CD4-positive, alpha-beta T cell (primary cell): ENCODE results near the gene RABEP2. TPM values are rescaled to one million over a fixed set of nuclear protein-coding genes. Genes with fewer than 3 reads are reported as not detected.
"Not testable (repeated sequence)": the region's sequence is repeated elsewhere in the genome, so short reads cannot be mapped to it uniquely, and the experiment has no call there.

Experiments used
- ATAC-seq: fragments of 200-7000 bp; cut with Tn5 transposase; one replicate; pipeline ENCODE4 v1.10.0; 2022; ENCODE audit warnings: mild to moderate bottlenecking; ENCODE audit not compliant: poor library complexity
- CTCF ChIA-PET: fragments of 350-600 bp; sonication (Branson Sonifier 250); formaldehyde crosslinking; loops from one replicate; lab custom pipeline; 2021; ENCODE audit warnings: antibody characterized with exemption, inconsistent platforms; lab: Charles Lee
- POLR2A ChIA-PET: fragments of 350-600 bp; sonication (Branson Sonifier 250); formaldehyde crosslinking; loops from one replicate; lab custom pipeline; 2021; ENCODE audit warnings: antibody characterized with exemption, inconsistent platforms; lab: Charles Lee
- DNase-seq, 14 experiments: peaks; one replicate each; pipeline ENCODE4 v3.0.0-alpha.2; 2013 to 2020; ENCODE audit warnings: mixed read lengths in 2 of 14
- H3K27ac ChIP-seq, 2 donors: one replicate each; pipeline versions ENCODE4 v1.5.1 to v1.7.0; 2013; ENCODE audit warnings: low read length in 2 of 2, low read depth in 1 of 2, mild to moderate bottlenecking in 1 of 2
- H3K27me3 ChIP-seq, 2 experiments: 1 replicate in 1 of 2; 2 replicates in 1 of 2; pipeline versions ENCODE4 v1.6.1 to v1.7.0; 2013; ENCODE audit warnings: low read length in 2 of 2, control low read depth in 1 of 2, mild to moderate bottlenecking in 1 of 2, moderate library complexity in 1 of 2; ENCODE audit not compliant: insufficient read depth in 2 of 2, control insufficient read depth in 1 of 2
- H3K36me3 ChIP-seq: one replicate; pipeline ENCODE4 v1.6.1; 2013; ENCODE audit warnings: low read length, control low read depth; ENCODE audit not compliant: insufficient read depth
- H3K4me1 ChIP-seq: one replicate; pipeline ENCODE4 v1.6.1; 2013; ENCODE audit warnings: low read length, control low read depth; ENCODE audit not compliant: insufficient read depth
- H3K4me3 ChIP-seq: one replicate; pipeline ENCODE4 v1.5.1; 2013; ENCODE audit warnings: mild to moderate bottlenecking, low read length, moderate library complexity
- H3K9me3 ChIP-seq, 2 experiments: 1 replicate in 1 of 2; 2 replicates in 1 of 2; pipeline versions ENCODE4 v1.6.1 to v1.7.0; 2013; ENCODE audit warnings: low read length in 2 of 2, mild to moderate bottlenecking in 2 of 2, control low read depth in 1 of 2, moderate library complexity in 1 of 2; ENCODE audit not compliant: control insufficient read depth in 1 of 2, insufficient read depth in 1 of 2
- H3K27ac Mint-ChIP-seq: one replicate; pipeline ENCODE4 v1.8.0; 2020; ENCODE audit warnings: mixed read lengths
- H3K27me3 Mint-ChIP-seq: one replicate; pipeline ENCODE4 v1.8.0; 2021; ENCODE audit warnings: mixed read lengths
- H3K36me3 Mint-ChIP-seq: one replicate; pipeline ENCODE4 v1.8.0; 2021; ENCODE audit warnings: low read depth, mixed read lengths
- H3K4me1 Mint-ChIP-seq: one replicate; pipeline ENCODE4 v1.8.0; 2021; ENCODE audit warnings: low read depth, mixed read lengths
- H3K4me3 Mint-ChIP-seq: one replicate; pipeline ENCODE4 v1.8.0; 2020; ENCODE audit warnings: mild to moderate bottlenecking, mixed read lengths
- H3K9me3 Mint-ChIP-seq: one replicate; pipeline ENCODE4 v1.8.0; 2020; ENCODE audit warnings: mixed read lengths
- CTCF ChIP-seq: fragments of 200-600 bp; IDR thresholded peaks from one replicate; pipeline ENCODE4 v1.8.0; 2022; ENCODE audit warnings: antibody characterized with exemption, mild to moderate bottlenecking
- intact Hi-C, 2 experiments: fragments of 100-400 bp; cut with DNase I in 1 of 2; cut with micrococcal nuclease in 1 of 2; formaldehyde crosslinking; loops; one replicate each; pipeline versions ENCODE4 v1.15.1 to v1.9.0; 2023 to 2025; cut with DNase I, micrococcal nuclease
- total RNA-seq, 174 experiments: library from RNA in 2 of 174; stranded (reverse) in 2 of 174; gene quantifications; one replicate each; pipeline ENCODE4 v1.2.3 and lab custom pipeline; 2021 to 2026

RABEP2 gene
- total RNA-seq, 2 experiments from 2014 or later: 23.3 to 23.4 TPM

GRCh38 chr16:28895609-28896008 lies 29.4 kb downstream of the RABEP2 start:
- ChIA-PET CTCF (no interaction called here), POLR2A (no interaction called here)
- DNase-seq (no peak), ATAC-seq (no peak)
- Histone ChIP-seq H3K4me3 (no peak overlapping the region), H3K27me3 (no peaks in the 10 kb centered on the region), H3K36me3 (no peaks in the 10 kb centered on the region), H3K9me3 (no peaks in the 10 kb centered on the region), H3K27ac (no peak overlapping the region), H3K4me1 (no peaks in the 10 kb centered on the region)
- intact Hi-C loops: no loop called here
- H3K27ac Mint-ChIP-seq: no peak overlapping the region
- H3K9me3 Mint-ChIP-seq: no peaks in the 10 kb centered on the region
- no peaks in the 10 kb centered on the region for H3K4me1 Mint-ChIP-seq
- no peak for TF ChIP-seq CTCF
- no peak overlapping the region for H3K4me3 Mint-ChIP-seq
- no peaks in the 10 kb centered on the region for H3K27me3 Mint-ChIP-seq
- H3K36me3 Mint-ChIP-seq: no peaks in the 10 kb centered on the region

GRCh38 chr16:28893291-28893690 lies 31.7 kb downstream of the RABEP2 start:
- Mint-ChIP-seq H3K27me3 (no peaks in the 10 kb centered on the region), H3K4me3 (no peak overlapping the region), H3K36me3 (no peaks in the 10 kb centered on the region), H3K4me1 (no peaks in the 10 kb centered on the region), H3K27ac (no peak overlapping the region), H3K9me3 (no peaks in the 10 kb centered on the region)
- intact Hi-C loops: no loop called here
- CTCF ChIA-PET: no interaction called here
- Histone ChIP-seq H3K4me3 (no peak overlapping the region), H3K27me3 (no peaks in the 10 kb centered on the region), H3K9me3 (no peaks in the 10 kb centered on the region), H3K27ac (no peak overlapping the region), H3K36me3 (no peaks in the 10 kb centered on the region), H3K4me1 (no peaks in the 10 kb centered on the region)
- POLR2A ChIA-PET: no interaction called here
- ATAC-seq: no peak
- no peak for DNase-seq
- TF ChIP-seq CTCF: no peak

- H3K4me1 Mint-ChIP-seq: no peaks in the 10 kb centered on the region
- H3K4me3 Mint-ChIP-seq: no peak overlapping the region
- no peak overlapping the region for H3K27ac Mint-ChIP-seq
- no peak overlapping the region for H3K4me3 ChIP-seq
- intact Hi-C loops: no loop called here
- no peak overlapping the region for H3K27ac ChIP-seq
- ATAC-seq (no peak), DNase-seq (no peak)
- H3K36me3 ChIP-seq: no peaks in the 10 kb centered on the region
- TF ChIP-seq CTCF: no peak
- CTCF ChIA-PET: no interaction called here
- H3K36me3 Mint-ChIP-seq: no peaks in the 10 kb centered on the region
- no peaks in the 10 kb centered on the region for H3K27me3 ChIP-seq
- no peaks in the 10 kb centered on the region for H3K27me3 Mint-ChIP-seq
- H3K9me3 ChIP-seq: no peaks in the 10 kb centered on the region
- no peaks in the 10 kb centered on the region for H3K9me3 Mint-ChIP-seq
- POLR2A ChIA-PET: no interaction called here
- H3K4me1 ChIP-seq: no peaks in the 10 kb centered on the region
These were observed 32.8 kb downstream of the RABEP2 start for GRCh38 chr16:28891964-28892890.

- ATAC-seq, H3K9me3 Mint-ChIP-seq, H3K9me3 ChIP-seq, DNase-seq, intact Hi-C loops, H3K4me3 Mint-ChIP-seq, H3K36me3 Mint-ChIP-seq, H3K4me1 Mint-ChIP-seq, H3K27ac ChIP-seq, H3K36me3 ChIP-seq, CTCF ChIA-PET, H3K4me3 ChIP-seq, H3K27me3 Mint-ChIP-seq, POLR2A ChIA-PET, H3K27me3 ChIP-seq, H3K27ac Mint-ChIP-seq, H3K4me1 ChIP-seq: not testable (repeated sequence)
These were observed 34.7 kb downstream of the RABEP2 start for GRCh38 chr16:28890355-28890754.
